SK-N-SH treated with all-trans-retinoic acid at 6 μM for 48 hours (cell line): ENCODE data around the gene BICRAL.

Experiments
- ATAC-seq: fragments of 200-7000 bp; cut with Tn5 transposase; 3 replicates; pipeline ENCODE4 v1.9.1; 2020; ENCODE audit warnings: mild to moderate bottlenecking, moderate library complexity
- BACH2 ChIP-seq: fragments of 250-450 bp; sonication (Bioruptor Pico); IDR thresholded peaks from 2 replicates; pipeline ENCODE4 v1.9.0; 2021; ENCODE audit warnings: mild to moderate bottlenecking, borderline replicate concordance
- CREB5 ChIP-seq: fragments of 250-450 bp; sonication (Bioruptor Pico); IDR thresholded peaks from 2 replicates; pipeline ENCODE4 v1.5.1; 2020; ENCODE audit warnings: low read depth, mild to moderate bottlenecking, moderate library complexity
- CSRNP3 ChIP-seq: fragments of 250-450 bp; sonication (Bioruptor Pico); IDR thresholded peaks from 2 replicates; pipeline ENCODE4 v1.5.1; 2021; ENCODE audit warnings: mild to moderate bottlenecking, moderate library complexity
- ESRRG ChIP-seq: fragments of 250-450 bp; sonication (Bioruptor Pico); IDR thresholded peaks from 2 replicates; pipeline ENCODE4 v1.6.1; 2021; ENCODE audit warnings: mild to moderate bottlenecking
- GLIS3 ChIP-seq: fragments of 250-450 bp; sonication (Bioruptor Pico); IDR thresholded peaks from 2 replicates; pipeline ENCODE4 v1.5.0; 2020; ENCODE audit warnings: mild to moderate bottlenecking, moderate library complexity
- ISL1 ChIP-seq: fragments of 250-450 bp; sonication (Bioruptor Pico); IDR thresholded peaks from 2 replicates; pipeline ENCODE4 v2.1.2; 2022; ENCODE audit warnings: mild to moderate bottlenecking, moderate library complexity
- OSR1 ChIP-seq: fragments of 250-450 bp; sonication (Bioruptor Pico); IDR thresholded peaks from 2 replicates; pipeline ENCODE4 v1.8.0; 2022; ENCODE audit warnings: moderate library complexity, mild to moderate bottlenecking, inconsistent platforms
- PATZ1 ChIP-seq: fragments of 250-450 bp; sonication (Bioruptor Pico); IDR thresholded peaks from 2 replicates; pipeline ENCODE4 v1.8.0; 2020; ENCODE audit warnings: mild to moderate bottlenecking, moderate library complexity, borderline replicate concordance
- POU6F1 ChIP-seq: fragments of 250-450 bp; sonication (Bioruptor Pico); IDR thresholded peaks from 2 replicates; pipeline ENCODE4 v1.8.0; 2021; ENCODE audit warnings: low read depth, mild to moderate bottlenecking, moderate library complexity, borderline replicate concordance
- PPARA ChIP-seq: fragments of 250-450 bp; sonication (Bioruptor Pico); IDR thresholded peaks from 2 replicates; pipeline ENCODE4 v1.5.0; 2020; ENCODE audit warnings: mild to moderate bottlenecking, borderline replicate concordance
- RARB ChIP-seq: fragments of 250-450 bp; sonication (Bioruptor Pico); IDR thresholded peaks from 2 replicates; pipeline ENCODE4 v1.8.0; 2021; ENCODE audit warnings: mild to moderate bottlenecking, moderate library complexity
- SNAI2 ChIP-seq: fragments of 250-450 bp; sonication (Bioruptor Pico); IDR thresholded peaks from 2 replicates; pipeline ENCODE4 v1.5.0; 2020; ENCODE audit warnings: mild to moderate bottlenecking, moderate library complexity
- TCF4 ChIP-seq: fragments of 250-450 bp; sonication (Bioruptor Pico); IDR thresholded peaks from 2 replicates; pipeline ENCODE4 v1.8.0; 2021; ENCODE audit warnings: mild to moderate bottlenecking, moderate library complexity, borderline replicate concordance
- TOX ChIP-seq: fragments of 250-450 bp; sonication (Bioruptor Pico); IDR thresholded peaks from 2 replicates; pipeline ENCODE4 v1.8.0; 2021; ENCODE audit warnings: mild to moderate bottlenecking, moderate library complexity, borderline replicate concordance
- TSHZ2 ChIP-seq: fragments of 250-450 bp; sonication (Bioruptor Pico); IDR thresholded peaks from 2 replicates; pipeline ENCODE4 v1.5.0; 2020; ENCODE audit warnings: mild to moderate bottlenecking, moderate library complexity
- ZFP3 ChIP-seq: fragments of 250-450 bp; sonication (Bioruptor Pico); IDR thresholded peaks from 2 replicates; pipeline ENCODE4 v1.5.0; 2020; ENCODE audit warnings: mild to moderate bottlenecking, moderate library complexity
- ZFP30 ChIP-seq: fragments of 450-650 bp; formaldehyde crosslinking; IDR thresholded peaks from 2 replicates; pipeline ENCODE4 v1.5.0; 2022; ENCODE audit warnings: mild to moderate bottlenecking, moderate library complexity
- ZNF565 ChIP-seq: fragments of 450-650 bp; formaldehyde crosslinking; conservative IDR thresholded peaks from 2 replicates; pipeline ENCODE4 v1.5.0; 2020; ENCODE audit warnings: low read depth, mild to moderate bottlenecking, moderate library complexity
- ZNF70 ChIP-seq: fragments of 450-650 bp; formaldehyde crosslinking; IDR thresholded peaks from 2 replicates; pipeline ENCODE4 v1.5.0; 2020; ENCODE audit warnings: mild to moderate bottlenecking, moderate library complexity
- ZNF8 ChIP-seq: fragments of 450-650 bp; formaldehyde crosslinking; IDR thresholded peaks from 2 replicates; pipeline ENCODE4 v1.5.0; 2020; ENCODE audit warnings: mild to moderate bottlenecking, moderate library complexity

Gene BICRAL

GRCh38 chr6:42818878-42819277 is 37.0 kb downstream of the BICRAL start:
- TF ChIP-seq SNAI2 (CRISPR knock-in tag) (no peak), TSHZ2 (no peak), ESRRG (CRISPR knock-in tag) (no peak)
- no peak for ATAC-seq

GRCh38 chr6:42819803-42820511 is 38.1 kb downstream of the BICRAL start:
- no peak for TF ChIP-seq ZNF565 (CRISPR knock-in tag)
- TF ChIP-seq GLIS3: no peak
- TF ChIP-seq PPARA (CRISPR knock-in tag): no peak
- TF ChIP-seq PATZ1 (CRISPR knock-in tag): no peak
- no peak for TF ChIP-seq ZNF8 (CRISPR knock-in tag)
- TF ChIP-seq ZFP3 (CRISPR knock-in tag): no peak
- TF ChIP-seq CSRNP3 (CRISPR knock-in tag): no peak
- no peak for TF ChIP-seq CREB5 (CRISPR knock-in tag)
- no peak for TF ChIP-seq POU6F1 (CRISPR knock-in tag)
- TF ChIP-seq SNAI2 (CRISPR knock-in tag): no peak
- TF ChIP-seq TOX (CRISPR knock-in tag): no peak
- TF ChIP-seq TCF4: peak; percentile 84
- TF ChIP-seq ZNF70: peak; percentile 91
- peak; percentile 57; the same call in 2 of the 3 replicates for ATAC-seq

- no peak for ATAC-seq
- TF ChIP-seq ZFP30: no peak
- no peak for TF ChIP-seq TSHZ2
- TF ChIP-seq CREB5 (CRISPR knock-in tag): no peak
- TF ChIP-seq ESRRG (CRISPR knock-in tag): no peak
- no peak for TF ChIP-seq ISL1
- TF ChIP-seq TOX (CRISPR knock-in tag): no peak
- no peak for TF ChIP-seq TCF4
- no peak for TF ChIP-seq POU6F1 (CRISPR knock-in tag)
- TF ChIP-seq BACH2 (CRISPR knock-in tag): no peak
- TF ChIP-seq RARB (CRISPR knock-in tag): no peak
- no peak for TF ChIP-seq OSR1
- TF ChIP-seq ZNF565 (CRISPR knock-in tag): no peak
These were observed 38.9 kb downstream of the BICRAL start for GRCh38 chr6:42820512-42821340.
